Neural progenitor cell (in vitro differentiated cells): ENCODE measurements around the gene SIL1. TPM values are rescaled to one million over a fixed set of nuclear protein-coding genes. Genes with fewer than 3 reads are reported as not detected.
"Not testable (repeated sequence)": the region's sequence is repeated elsewhere in the genome, so short reads cannot be mapped to it uniquely, and the experiment has no call there.

Source experiments
- DNase-seq: peaks from one replicate; pipeline ENCODE4 v3.0.0-alpha.2; 2016; ENCODE audit warnings: low spot score
- H2AFZ ChIP-seq: fragments of 200-600 bp; sonication (generic); replicated peaks from 2 replicates; pipeline ENCODE4 v1.6.1; 2016; ENCODE audit warnings: antibody characterized with exemption
- H3F3A ChIP-seq: fragments of 200-600 bp; sonication (generic); 2 replicates; pipeline ENCODE4 v1.6.1; 2016; ENCODE audit warnings: antibody characterized with exemption, low read depth
- H3K27ac ChIP-seq: fragments of 200-600 bp; sonication (generic); 2 replicates; pipeline ENCODE4 v1.5.1; 2016; ENCODE audit warnings: mild to moderate bottlenecking
- H3K27me3 ChIP-seq: fragments of 200-600 bp; sonication (generic); 2 replicates; pipeline ENCODE4 v1.6.1; 2016; ENCODE audit warnings: mild to moderate bottlenecking, moderate library complexity
- H3K36me3 ChIP-seq: fragments of 200-600 bp; sonication (generic); 2 replicates; pipeline ENCODE4 v1.5.1; 2016
- H3K4me1 ChIP-seq: fragments of 200-600 bp; sonication (generic); 2 replicates; pipeline ENCODE4 v1.6.1; 2016; ENCODE audit warnings: mixed run types
- H3K4me2 ChIP-seq: fragments of 200-600 bp; sonication (generic); 2 replicates; pipeline ENCODE4 v1.6.1; 2016
- H3K4me3 ChIP-seq: fragments of 200-600 bp; sonication (generic); 2 replicates; pipeline ENCODE4 v1.5.1; 2016
- H3K79me2 ChIP-seq: fragments of 200-600 bp; sonication (generic); 2 replicates; pipeline ENCODE4 v1.6.1; 2016; ENCODE audit warnings: low read depth
- H3K9ac ChIP-seq: fragments of 200-600 bp; sonication (generic); 2 replicates; pipeline ENCODE4 v1.6.1; 2016
- H3K9me3 ChIP-seq: fragments of 200-600 bp; sonication (generic); 2 replicates; pipeline ENCODE4 v1.5.1; 2016; ENCODE audit warnings: low read depth
- H4K20me1 ChIP-seq: fragments of 200-600 bp; sonication (generic); 2 replicates; pipeline ENCODE4 v1.6.1; 2016; ENCODE audit warnings: low read depth
- H3K27ac Mint-ChIP-seq: 3 replicates; pipeline ENCODE4 v1.8.0; 2021; ENCODE audit warnings: mixed read lengths
- H3K27me3 Mint-ChIP-seq: 2 replicates; pipeline ENCODE4 v1.8.0; 2022; ENCODE audit warnings: low read depth, mild to moderate bottlenecking, inconsistent platforms, moderate library complexity, mixed read lengths; ENCODE audit not compliant: insufficient read depth
- H3K36me3 Mint-ChIP-seq: 3 replicates; pipeline ENCODE4 v1.8.0; 2021; ENCODE audit warnings: mixed read lengths
- H3K4me1 Mint-ChIP-seq: 3 replicates; pipeline ENCODE4 v1.8.0; 2021; ENCODE audit warnings: mixed read lengths
- H3K4me3 Mint-ChIP-seq: 3 replicates; pipeline ENCODE4 v1.8.0; 2021; ENCODE audit warnings: mild to moderate bottlenecking, moderate library complexity, mixed read lengths
- H3K9me3 Mint-ChIP-seq: 3 replicates; pipeline ENCODE4 v1.8.0; 2020; ENCODE audit warnings: mixed read lengths
- EZH2 ChIP-seq: fragments of 200-600 bp; sonication (generic); IDR thresholded peaks from 2 replicates; pipeline ENCODE4 v1.6.1; 2017; ENCODE audit warnings: antibody characterized with exemption, mild to moderate bottlenecking, moderate library complexity
- EZH2phosphoT487 ChIP-seq: fragments of 200-600 bp; sonication (generic); IDR thresholded peaks from 2 replicates; pipeline ENCODE4 v1.6.1; 2017; ENCODE audit warnings: antibody characterized with exemption
- total RNA-seq: library from RNA; depleted of rRNA; stranded (reverse); fragments of >200 nt; gene quantifications from 2 replicates; pipeline ENCODE4 v1.2.3, GENCODE V29; 2015; ENCODE audit warnings: low replicate concordance
- TF ChIP-seq, protein P1 (sequence below): fragments of 200-600 bp; sonication (generic); IDR thresholded peaks from 2 replicates; pipeline ENCODE4 v1.5.1; 2017; ENCODE audit warnings: antibody characterized with exemption, mild to moderate bottlenecking

Gene SIL1
- total RNA-seq, 1 donor from 2014 or later = 5.5 TPM

DNA sequence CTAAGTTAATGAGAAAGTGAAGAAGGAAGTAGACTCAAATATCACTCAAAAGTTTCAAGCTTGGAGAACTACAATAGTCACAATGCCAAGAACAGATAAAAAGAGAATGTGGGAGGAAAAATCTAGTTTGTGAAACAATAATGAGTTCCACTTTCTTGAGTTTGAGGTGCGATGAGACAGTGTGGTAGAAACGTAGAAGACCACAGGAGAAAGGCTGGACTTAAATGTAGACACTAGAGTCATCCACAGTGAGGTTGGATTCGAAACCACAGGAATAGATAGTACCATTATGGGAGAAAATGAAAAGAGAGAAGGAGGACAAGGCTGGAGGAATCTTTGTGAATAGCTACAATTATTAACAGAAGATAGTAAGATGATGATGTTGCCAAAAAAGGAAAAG, 182.0 kb downstream of the SIL1 start:
- Histone ChIP-seq H3K4me1 (peaks cover 15% of the 10 kb centered on the region), H3K9me3 (no peaks in the 10 kb centered on the region), H3K27ac (no peak overlapping the region), H3K27me3 (no peaks in the 10 kb centered on the region), H3K9ac (no peak overlapping the region), H2AFZ (no peak overlapping the region), H3F3A (peaks cover 9% of the 10 kb centered on the region), H4K20me1 (no peaks in the 10 kb centered on the region), H3K4me2 (no peak overlapping the region), H3K36me3 (no peaks in the 10 kb centered on the region), H3K79me2 (no peaks in the 10 kb centered on the region), H3K4me3 (no peak overlapping the region)
- Mint-ChIP-seq H3K4me3 (no peak overlapping the region), H3K36me3 (peaks cover 10% of the 10 kb centered on the region), H3K27me3 (peaks cover 4% of the 10 kb centered on the region), H3K4me1 (peaks cover 26% of the 10 kb centered on the region), H3K27ac (no peak overlapping the region), H3K9me3 (peaks cover 3% of the 10 kb centered on the region)
- no peak for DNase-seq
- TF ChIP-seq EZH2phosphoT487 (no peak), EZH2 (no peak)
- TF ChIP-seq, protein P1, sequence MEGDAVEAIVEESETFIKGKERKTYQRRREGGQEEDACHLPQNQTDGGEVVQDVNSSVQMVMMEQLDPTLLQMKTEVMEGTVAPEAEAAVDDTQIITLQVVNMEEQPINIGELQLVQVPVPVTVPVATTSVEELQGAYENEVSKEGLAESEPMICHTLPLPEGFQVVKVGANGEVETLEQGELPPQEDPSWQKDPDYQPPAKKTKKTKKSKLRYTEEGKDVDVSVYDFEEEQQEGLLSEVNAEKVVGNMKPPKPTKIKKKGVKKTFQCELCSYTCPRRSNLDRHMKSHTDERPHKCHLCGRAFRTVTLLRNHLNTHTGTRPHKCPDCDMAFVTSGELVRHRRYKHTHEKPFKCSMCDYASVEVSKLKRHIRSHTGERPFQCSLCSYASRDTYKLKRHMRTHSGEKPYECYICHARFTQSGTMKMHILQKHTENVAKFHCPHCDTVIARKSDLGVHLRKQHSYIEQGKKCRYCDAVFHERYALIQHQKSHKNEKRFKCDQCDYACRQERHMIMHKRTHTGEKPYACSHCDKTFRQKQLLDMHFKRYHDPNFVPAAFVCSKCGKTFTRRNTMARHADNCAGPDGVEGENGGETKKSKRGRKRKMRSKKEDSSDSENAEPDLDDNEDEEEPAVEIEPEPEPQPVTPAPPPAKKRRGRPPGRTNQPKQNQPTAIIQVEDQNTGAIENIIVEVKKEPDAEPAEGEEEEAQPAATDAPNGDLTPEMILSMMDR = no peak

DNA sequence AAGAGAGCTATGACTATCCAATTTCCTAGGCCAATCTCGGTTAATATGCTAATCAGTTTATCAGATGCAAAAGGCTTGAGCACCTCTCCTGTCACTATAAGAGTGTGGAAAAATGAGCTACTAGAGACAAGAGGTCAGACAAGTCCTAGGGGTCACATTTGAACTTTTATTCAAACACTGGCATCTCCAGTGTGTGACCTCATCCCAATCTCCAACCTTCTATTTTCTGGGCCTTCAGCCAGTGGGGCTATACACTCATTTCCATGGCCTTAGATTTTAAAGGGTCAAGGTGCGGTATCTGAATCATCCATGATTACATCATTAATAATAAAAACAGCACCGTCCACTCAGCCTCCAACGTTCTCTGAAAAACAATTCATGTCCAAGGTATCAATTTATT, 183.4 kb downstream of the SIL1 start:
- H3K4me1 ChIP-seq = peaks cover 15% of the 10 kb centered on the region
- Mint-ChIP-seq H3K27ac (no peak overlapping the region), H3K4me3 (no peak overlapping the region), H3K4me1 (peaks cover 26% of the 10 kb centered on the region), H3K9me3 (peaks cover 3% of the 10 kb centered on the region), H3K27me3 (peaks cover 4% of the 10 kb centered on the region), H3K36me3 (peaks cover 2% of the 10 kb centered on the region)
- H3K79me2 ChIP-seq = no peaks in the 10 kb centered on the region
- TF ChIP-seq EZH2phosphoT487 (no peak), EZH2 (no peak)
- TF ChIP-seq, protein P1 = no peak
- H3K9me3 ChIP-seq = no peaks in the 10 kb centered on the region
- no peaks in the 10 kb centered on the region for H4K20me1 ChIP-seq
- peaks cover 10% of the 10 kb centered on the region for H3F3A ChIP-seq
- no peak overlapping the region for H3K4me2 ChIP-seq
- no peak overlapping the region for H3K4me3 ChIP-seq
- DNase-seq = no peak
- H2AFZ ChIP-seq = no peak overlapping the region
- no peak overlapping the region for H3K9ac ChIP-seq
- H3K27me3 ChIP-seq = no peaks in the 10 kb centered on the region
- no peaks in the 10 kb centered on the region for H3K36me3 ChIP-seq
- H3K27ac ChIP-seq = no peak overlapping the region

DNA sequence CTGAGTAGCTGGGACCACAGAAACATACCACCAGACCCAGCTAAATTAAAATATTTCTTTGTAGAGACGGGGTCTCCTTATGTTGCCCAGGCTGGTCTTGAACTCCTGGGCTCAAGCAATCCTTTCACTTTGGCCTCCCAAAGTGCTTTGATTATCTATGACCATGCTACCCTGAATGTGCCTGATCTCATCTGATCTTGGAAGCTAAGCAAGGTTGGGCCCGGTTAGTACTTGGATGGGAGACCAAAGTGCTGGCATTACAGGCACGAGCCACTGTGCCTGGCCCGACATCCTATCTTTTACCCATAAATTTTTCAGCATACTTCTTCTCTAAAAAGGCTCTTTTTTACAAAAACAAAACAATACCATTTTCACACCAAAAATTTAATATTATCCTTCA, 186.0 kb downstream of the SIL1 start:
- peaks cover 8% of the 10 kb centered on the region for H3K4me1 ChIP-seq
- H3K27me3 Mint-ChIP-seq = peaks cover 2% of the 10 kb centered on the region
- H3K27ac Mint-ChIP-seq = peak overlapping the region; percentile 51
- no peak overlapping the region for H3K4me3 ChIP-seq
- H2AFZ ChIP-seq = no peak overlapping the region
- H4K20me1 ChIP-seq = no peaks in the 10 kb centered on the region
- H3K79me2 ChIP-seq = no peaks in the 10 kb centered on the region
- TF ChIP-seq, protein P1 = no peak
- TF ChIP-seq EZH2 (no peak), EZH2phosphoT487 (no peak)
- H3K27ac ChIP-seq = no peak overlapping the region
- no peak overlapping the region for H3K4me2 ChIP-seq
- H3F3A ChIP-seq = peaks cover 10% of the 10 kb centered on the region
- peak overlapping the region; percentile 56 for H3K4me3 Mint-ChIP-seq
- no peak overlapping the region for H3K9ac ChIP-seq
- H3K4me1 Mint-ChIP-seq = peaks cover 11% of the 10 kb centered on the region
- H3K36me3 Mint-ChIP-seq = no peaks in the 10 kb centered on the region
- H3K9me3 ChIP-seq = no peaks in the 10 kb centered on the region
- peaks cover 3% of the 10 kb centered on the region for H3K9me3 Mint-ChIP-seq
- DNase-seq = no peak
- no peaks in the 10 kb centered on the region for H3K27me3 ChIP-seq
- H3K36me3 ChIP-seq = no peaks in the 10 kb centered on the region

DNA sequence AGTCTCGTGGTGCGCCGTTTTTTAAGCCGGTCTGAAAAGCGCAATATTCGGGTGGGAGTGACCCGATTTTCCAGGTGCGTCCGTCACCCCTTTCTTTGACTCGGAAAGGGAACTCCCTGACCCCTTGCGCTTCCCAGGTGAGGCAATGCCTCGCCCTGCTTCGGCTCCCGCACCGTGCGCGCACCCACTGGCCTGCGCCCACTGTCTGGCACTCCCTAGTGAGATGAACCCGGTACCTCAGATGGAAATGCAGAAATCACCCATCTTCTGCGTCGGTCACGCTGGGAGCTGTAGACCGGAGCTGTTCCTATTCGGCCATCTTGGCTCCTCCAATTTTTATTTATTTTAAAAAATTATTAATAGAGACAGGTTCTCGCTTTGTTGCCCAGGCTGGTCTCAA, 187.0 kb downstream of the SIL1 start:
- not testable (repeated sequence) for DNase-seq, H3K27me3 ChIP-seq, H3K79me2 ChIP-seq, H4K20me1 ChIP-seq, H3K36me3 Mint-ChIP-seq, H3K27me3 Mint-ChIP-seq, H3K4me1 Mint-ChIP-seq, H3K36me3 ChIP-seq, H3K4me1 ChIP-seq, H2AFZ ChIP-seq, H3F3A ChIP-seq, H3K9me3 Mint-ChIP-seq, H3K9me3 ChIP-seq
- peak overlapping the region; percentile 32 for H3K9ac ChIP-seq
- H3K4me3 ChIP-seq = peak overlapping the region; percentile 53
- H3K4me3 Mint-ChIP-seq = peak overlapping the region; percentile 75
- H3K4me2 ChIP-seq = peak overlapping the region; percentile 88
- H3K27ac ChIP-seq = peak overlapping the region; percentile 27
- peak overlapping the region; percentile 88 for H3K27ac Mint-ChIP-seq
